Brain pericyte (primary cell): ENCODE data around the gene SLCO4A1.
A peak's percentile ranks its signal among the peaks of the same experiment; 100 is the strongest.

ENCODE experiments used
- DNase-seq: peaks from one replicate; pipeline ENCODE4 v3.0.0-alpha.2; 2012; ENCODE audit warnings: low read depth, low spot score

SLCO4A1 gene

DNA sequence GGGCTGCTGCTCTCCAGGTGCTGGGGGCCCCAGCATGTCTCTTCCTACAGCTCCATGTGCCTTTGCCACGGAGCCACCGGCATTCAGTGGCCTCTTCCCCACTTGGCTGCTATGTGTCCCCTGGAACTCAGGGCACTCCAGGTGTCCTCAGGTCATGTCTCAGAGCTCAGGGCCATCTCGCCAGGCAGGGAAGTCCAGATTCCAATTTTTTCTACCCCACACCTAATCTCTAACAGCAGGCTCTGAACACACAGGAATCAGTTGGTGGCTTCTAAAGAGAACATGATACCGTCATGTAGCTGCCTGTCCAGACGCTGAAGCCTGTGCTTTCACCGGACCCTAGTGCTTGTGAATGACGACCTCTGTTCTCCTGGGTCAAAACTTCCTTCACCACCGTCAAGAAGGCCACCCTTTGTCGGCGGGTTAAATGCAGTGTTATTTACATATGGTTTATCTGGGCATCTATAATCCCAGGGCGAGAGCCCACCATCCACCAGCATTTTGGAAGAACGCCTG is 4.2 kb upstream of the SLCO4A1 start:
- DNase-seq: no peak

GRCh38 chr20:62638679-62639406 is 3.5 kb upstream of the SLCO4A1 start:
- no peak for DNase-seq

GRCh38 chr20:62639765-62640164 is 2.5 kb upstream of the SLCO4A1 start:
- no peak for DNase-seq

GRCh38 chr20:62640870-62641269 is 1.4 kb upstream of the SLCO4A1 start:
- no peak for DNase-seq

- no peak for DNase-seq
These were observed 817 bp upstream of the SLCO4A1 start for GRCh38 chr20:62641321-62642050.

DNA sequence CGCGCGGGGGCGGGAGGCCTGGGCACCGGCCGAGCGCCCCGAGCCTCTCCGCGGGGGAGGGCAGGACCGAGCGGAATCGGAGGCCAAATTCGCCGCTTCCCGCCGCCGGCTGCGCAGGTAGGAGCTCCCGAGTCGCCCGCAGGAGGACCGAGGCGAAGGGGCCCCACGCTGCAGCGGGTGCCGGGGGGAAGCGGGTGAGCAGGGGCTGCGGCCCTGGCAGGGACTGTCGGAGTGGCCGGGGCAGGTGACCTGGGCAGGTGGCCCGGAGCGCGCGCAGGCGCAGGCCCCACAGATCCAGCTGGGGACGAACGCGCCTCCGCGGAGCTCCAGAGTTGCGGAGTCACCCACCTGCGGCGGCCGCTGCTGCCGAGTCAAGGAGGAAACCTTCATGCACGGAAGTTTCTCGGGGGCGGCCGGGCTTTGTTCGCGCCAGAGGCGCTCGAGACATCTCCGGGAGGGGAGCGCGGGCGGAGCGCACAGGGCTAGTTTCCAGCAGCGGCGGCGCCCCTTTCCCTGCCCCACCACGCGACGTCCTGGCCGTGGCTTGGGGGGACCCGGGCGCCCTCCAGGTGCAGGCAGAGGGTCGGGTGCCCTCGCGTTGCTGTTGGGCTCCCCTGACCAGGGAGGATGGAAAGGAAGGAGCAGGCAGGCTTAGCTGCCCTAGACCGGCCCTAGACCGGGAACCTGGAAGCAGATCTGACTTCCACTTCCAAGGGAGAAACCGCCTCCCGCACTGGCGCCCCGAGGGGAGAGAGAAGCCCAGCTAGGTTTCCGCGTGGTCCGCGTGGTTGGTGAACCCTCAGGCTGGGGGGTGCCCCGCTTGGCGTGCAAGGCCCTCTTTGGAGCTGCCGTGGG is 590 bp downstream of the SLCO4A1 start:
- no peak for DNase-seq

DNA sequence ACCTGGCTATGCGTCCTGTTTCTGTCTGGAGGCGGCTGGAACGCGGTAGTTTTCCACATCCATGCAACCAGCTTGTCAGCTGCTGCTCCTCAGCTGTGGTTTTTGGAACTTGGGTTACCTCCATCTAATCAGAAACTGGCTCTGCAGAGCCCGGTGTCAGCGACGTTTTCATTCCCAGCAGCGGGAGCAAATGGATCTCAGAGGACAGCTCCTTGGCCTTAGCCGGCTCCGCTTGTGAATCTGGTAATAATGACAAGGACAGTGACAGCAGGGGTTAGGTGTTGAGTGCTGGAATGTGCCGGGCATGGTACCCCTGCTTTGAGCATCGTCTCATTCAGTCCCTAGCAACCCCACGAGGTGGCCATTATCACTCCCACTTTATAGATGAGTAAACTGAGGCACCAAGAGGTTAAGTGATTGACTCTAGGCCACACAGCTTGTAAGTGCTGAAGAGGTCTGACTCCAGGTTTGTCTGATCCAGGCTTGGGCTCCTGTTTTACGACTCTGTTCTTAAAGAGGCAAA is 1.3 kb downstream of the SLCO4A1 start:
- no peak for DNase-seq

GRCh38 chr20:62644044-62644795 is 1.9 kb downstream of the SLCO4A1 start:
- no peak for DNase-seq

DNA sequence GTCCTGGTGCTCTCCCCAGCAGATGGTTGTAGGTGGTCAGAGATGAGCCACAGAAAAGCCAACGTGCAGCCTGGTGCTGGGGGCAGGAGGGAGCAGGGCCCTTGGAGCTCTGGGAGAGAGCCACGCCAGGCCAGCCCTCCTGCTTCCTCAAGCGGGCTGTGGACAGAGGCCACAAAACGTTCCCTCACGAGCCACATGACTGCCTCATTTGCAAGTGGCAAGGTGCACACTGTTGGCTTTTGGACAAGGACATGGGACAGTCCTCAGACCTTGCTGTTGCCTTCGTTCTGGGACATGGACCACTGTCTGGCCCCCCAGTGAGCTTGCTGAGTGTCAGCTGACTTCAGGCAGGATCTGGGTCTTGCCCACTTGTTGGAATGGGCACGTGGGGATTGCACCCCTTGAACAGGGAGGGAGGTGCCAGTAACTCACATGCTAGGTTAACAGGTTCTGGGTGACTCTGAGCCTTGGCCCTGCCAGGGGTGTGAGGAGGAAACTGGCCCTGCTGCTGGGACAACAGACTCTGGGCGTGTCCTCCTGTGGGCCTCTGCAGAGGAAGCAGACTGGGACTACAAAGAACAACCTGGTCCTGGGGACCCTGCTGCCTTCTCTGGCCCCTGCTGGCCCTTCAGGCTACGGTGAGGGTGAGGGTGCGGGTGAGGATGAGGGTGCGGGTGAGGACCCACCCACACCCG is 2.6 kb downstream of the SLCO4A1 start:
- no peak for DNase-seq

GRCh38 chr20:62645613-62646012 is 3.3 kb downstream of the SLCO4A1 start:
- DNase-seq: no peak

GRCh38 chr20:62646851-62647520 is 4.7 kb downstream of the SLCO4A1 start:
- no peak for DNase-seq

- no peak for DNase-seq
These were observed 5.4 kb downstream of the SLCO4A1 start for GRCh38 chr20:62647521-62648317.

- DNase-seq: no peak
These were observed 6.2 kb downstream of the SLCO4A1 start for GRCh38 chr20:62648318-62648995.

- DNase-seq: no peak
These were observed 6.8 kb downstream of the SLCO4A1 start for GRCh38 chr20:62649140-62649539.

GRCh38 chr20:62650551-62651284 is 8.4 kb downstream of the SLCO4A1 start:
- no peak for DNase-seq

GRCh38 chr20:62651285-62652021 is 9.2 kb downstream of the SLCO4A1 start:
- peak; percentile 17 for DNase-seq
